Left lobe of liver (tissue), 2 donors: ENCODE results near the gene PTPN13. TPM values are rescaled to one million over a fixed set of nuclear protein-coding genes. Genes with fewer than 3 reads are reported as not detected.
A peak's percentile ranks its signal among the peaks of the same experiment; 100 is the strongest.

ENCODE experiments used
- ATAC-seq: fragments of 200-7000 bp; cut with Tn5 transposase; one replicate; pipeline ENCODE4 v1.9.1; 2020; ENCODE audit warnings: mild to moderate bottlenecking, moderate library complexity
- DNase-seq: peaks from one replicate; pipeline ENCODE4 v3.0.0-alpha.2; 2020; ENCODE audit warnings: low spot score
- total RNA-seq: library from RNA; stranded (reverse); gene quantifications from one replicate; pipeline ENCODE4 v1.2.1, GENCODE V29; 2021
- donor health status: DM: no; HTN: no; CAD: no; lungs with moderate emphysema.
- donor health status: DM: no; HTN: yes; CAD: no.

PTPN13 gene
- total RNA-seq, 1 donor from 2014 or later, result 1.4 TPM

- DNase-seq (no peak), ATAC-seq (no peak)
These were observed 215.7 kb downstream of the PTPN13 start for GRCh38 chr4:86809809-86810208.

DNA sequence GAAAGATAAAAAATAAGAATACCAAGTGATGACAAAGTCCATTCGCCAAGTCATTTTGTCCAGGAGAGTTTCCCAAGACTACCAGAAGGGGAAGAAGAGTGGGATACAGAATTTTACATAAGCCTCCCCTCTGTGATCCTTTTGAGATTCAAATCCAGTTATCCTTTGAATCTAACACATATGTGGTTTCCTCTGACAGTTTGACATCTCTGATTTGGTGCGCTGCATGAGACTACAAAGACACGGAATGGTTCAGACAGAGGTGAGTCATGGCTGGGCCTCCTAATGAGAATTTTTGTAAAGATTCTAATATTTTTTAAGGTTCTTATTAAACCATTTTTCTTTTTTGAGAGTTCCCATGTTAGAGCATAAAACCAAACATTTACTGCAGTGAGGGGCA lies 216.7 kb downstream of the PTPN13 start:
- DNase-seq, result no peak
- no peak for ATAC-seq

- ATAC-seq (no peak), DNase-seq (no peak)
These were observed 221.5 kb downstream of the PTPN13 start for GRCh38 chr4:86815653-86816052.

DNA sequence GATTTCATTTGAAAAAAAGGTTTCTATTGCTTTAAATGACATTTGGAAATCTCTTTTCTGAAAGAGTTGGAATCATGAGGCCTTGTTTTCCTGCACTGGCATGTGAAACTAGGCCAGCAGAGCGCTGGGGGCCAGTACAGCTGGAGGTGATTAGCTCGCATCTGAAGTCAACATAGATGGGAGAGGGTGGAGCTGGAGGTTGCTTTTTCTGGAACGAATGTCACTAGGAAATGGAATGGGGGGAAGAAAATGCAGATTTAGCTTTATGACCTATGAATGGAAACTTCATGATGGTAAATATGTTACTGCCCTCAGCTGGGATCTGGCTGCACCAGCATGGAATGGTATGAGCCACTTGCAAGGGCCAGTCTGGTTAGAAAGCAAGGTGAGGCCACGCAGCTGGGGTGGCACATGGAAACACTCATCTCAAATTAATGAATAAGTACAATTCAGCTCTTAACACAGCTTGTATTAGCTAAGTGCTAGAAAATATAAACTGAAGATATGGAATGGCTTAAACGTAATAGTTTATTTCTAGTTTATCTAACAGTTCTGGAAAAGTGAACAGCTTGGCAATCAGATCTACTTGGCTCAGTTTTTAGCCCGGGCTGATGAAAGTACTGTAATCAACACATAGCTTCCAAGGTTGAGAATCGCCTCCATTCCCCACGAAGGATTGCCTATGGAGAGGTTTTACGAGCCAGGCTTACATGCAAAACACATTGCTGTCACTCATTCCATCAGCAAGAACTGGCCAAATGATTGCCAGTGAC lies 222.6 kb downstream of the PTPN13 start:
- ATAC-seq (no peak), DNase-seq (no peak)

DNA sequence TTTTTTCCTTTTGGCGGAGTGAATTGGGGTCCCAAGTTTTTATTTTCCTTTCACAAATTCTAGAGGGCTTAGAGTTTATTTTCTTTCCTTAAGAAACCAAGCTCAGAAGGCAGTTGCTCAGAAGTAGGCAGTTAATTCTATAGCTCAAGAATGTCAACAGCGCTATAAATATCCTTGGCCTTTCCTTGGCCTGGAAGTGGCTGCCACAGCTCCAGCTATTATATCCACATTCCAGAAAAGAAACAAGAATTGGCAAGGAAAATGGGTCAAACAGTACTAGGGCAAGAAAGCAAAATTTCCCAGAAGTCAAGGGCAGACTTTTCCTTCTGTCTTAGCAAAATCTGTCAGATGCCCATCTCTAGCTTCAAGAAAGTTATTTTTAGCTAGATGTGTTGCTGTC lies 224.1 kb downstream of the PTPN13 start:
- DNase-seq (no peak), ATAC-seq (no peak)

GRCh38 chr4:86818841-86819240 lies 224.7 kb downstream of the PTPN13 start:
- DNase-seq (no peak), ATAC-seq (no peak)

GRCh38 chr4:86819561-86819960 lies 225.4 kb downstream of the PTPN13 start:
- no peak for DNase-seq

DNA sequence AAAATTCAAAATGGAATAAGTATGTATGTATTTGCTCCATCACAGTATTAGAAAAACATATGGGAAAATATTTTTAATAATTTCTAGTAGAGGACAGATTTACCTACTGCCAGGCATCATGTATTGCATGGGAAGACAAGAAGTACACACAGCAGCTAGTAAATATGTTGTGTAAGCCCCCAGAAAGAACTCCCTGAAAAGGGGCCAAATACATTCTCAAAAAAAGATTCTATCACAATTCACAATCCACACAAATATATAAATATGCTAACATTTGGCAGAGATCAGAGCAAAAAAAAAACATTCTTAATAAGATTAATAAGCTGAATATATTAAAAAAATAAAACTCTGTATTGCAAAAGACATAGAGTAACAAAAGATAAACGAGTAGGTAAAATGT lies 227.0 kb downstream of the PTPN13 start:
- DNase-seq, result no peak

More at GRCh38 chr4:86819561-86819960, 225.4 kb downstream of the PTPN13 start:
- ATAC-seq, result no peak

GRCh38 chr4:86822136-86822535 lies 228.0 kb downstream of the PTPN13 start:
- DNase-seq (no peak), ATAC-seq (no peak)

More for the DNA sequence above, 227.0 kb downstream of the PTPN13 start:
- ATAC-seq, result no peak

DNA sequence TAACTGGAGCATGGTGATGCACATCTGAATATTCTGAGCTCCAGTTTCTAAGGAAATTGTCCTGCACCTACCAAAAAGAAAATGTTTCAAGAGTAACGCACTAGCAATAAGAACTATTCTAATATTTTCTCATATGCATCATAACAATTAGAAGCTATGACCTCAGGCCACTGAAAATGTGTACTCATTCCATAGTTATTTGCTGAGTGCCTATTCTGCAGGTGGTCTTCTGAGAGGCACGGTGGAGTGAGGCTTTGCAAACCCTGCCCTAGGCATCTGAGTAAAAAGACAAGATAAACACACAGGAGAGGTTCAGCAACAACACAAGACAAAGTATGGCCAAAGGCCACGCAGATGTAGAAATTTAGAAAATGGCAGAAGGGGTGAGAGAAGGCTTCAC lies 231.4 kb downstream of the PTPN13 start:
- DNase-seq, result no peak

GRCh38 chr4:86831262-86832130 lies 237.4 kb downstream of the PTPN13 start:
- DNase-seq (no peak), ATAC-seq (no peak)

More for the DNA sequence above, 231.4 kb downstream of the PTPN13 start:
- ATAC-seq, result no peak

DNA sequence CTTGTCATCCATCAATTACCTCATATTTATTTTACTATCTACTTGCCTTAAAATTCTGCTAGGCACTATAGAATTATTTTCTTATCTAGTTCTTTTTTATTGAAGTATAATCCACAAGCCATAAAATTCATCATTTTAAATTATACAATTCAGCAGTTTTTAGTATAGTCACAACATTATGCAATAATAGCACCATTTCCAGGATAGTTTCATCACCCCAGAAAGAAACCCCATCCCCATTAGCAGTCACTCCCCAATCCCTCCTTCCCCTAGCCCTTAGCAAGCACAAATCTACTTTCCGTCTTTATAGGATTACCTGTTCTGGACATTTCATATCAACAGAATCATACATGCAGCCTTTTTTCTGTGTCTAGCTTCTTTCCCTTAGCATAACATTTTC lies 239.5 kb downstream of the PTPN13 start:
- no peak for DNase-seq
- ATAC-seq, result no peak

GRCh38 chr4:86834901-86835300 lies 240.8 kb downstream of the PTPN13 start:
- ATAC-seq, result no peak

DNA sequence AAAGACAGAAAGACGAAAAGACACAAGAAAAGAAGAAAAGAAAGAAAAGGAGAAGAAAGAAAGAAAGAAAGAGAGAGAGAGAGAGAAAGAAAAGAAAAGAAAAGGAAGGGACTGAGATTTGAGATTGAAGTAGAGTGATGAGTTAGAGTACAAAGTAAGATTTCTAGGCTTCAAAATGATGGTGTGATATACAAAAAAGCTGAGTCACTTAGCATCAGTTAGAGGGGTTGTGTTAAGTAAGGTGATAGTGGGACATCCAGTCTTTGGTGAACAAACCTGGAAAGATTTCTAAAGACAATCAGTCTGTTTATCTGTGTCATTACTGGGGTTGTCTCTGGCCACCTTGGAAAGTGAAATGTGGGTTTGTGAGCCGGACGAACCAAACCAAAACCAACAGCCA lies 241.6 kb downstream of the PTPN13 start:
- DNase-seq, result no peak
- no peak for ATAC-seq

More at GRCh38 chr4:86834901-86835300, 240.8 kb downstream of the PTPN13 start:
- no peak for DNase-seq

- ATAC-seq, result no peak
- DNase-seq, result no peak
These were observed 243.8 kb downstream of the PTPN13 start for GRCh38 chr4:86837691-86838503.

DNA sequence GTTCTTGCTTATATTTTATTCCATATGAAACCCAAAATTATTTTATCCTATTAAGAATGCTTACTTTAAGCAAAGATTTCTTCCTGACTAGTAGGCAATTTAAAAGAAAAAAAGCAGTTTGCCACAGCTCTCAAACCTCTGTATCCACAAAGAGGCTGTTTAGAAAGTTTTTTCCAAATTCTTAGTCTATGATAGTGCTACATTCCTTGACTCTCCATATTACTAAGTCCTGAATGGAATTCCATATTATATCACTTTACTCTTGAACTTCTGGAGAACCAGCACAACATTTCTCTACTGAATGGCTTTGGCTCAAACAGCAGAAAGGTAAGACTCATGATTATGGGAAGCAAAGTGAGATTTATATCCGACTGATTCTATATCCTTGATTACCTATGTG lies 246.7 kb downstream of the PTPN13 start:
- ATAC-seq (no peak), DNase-seq (no peak)

DNA sequence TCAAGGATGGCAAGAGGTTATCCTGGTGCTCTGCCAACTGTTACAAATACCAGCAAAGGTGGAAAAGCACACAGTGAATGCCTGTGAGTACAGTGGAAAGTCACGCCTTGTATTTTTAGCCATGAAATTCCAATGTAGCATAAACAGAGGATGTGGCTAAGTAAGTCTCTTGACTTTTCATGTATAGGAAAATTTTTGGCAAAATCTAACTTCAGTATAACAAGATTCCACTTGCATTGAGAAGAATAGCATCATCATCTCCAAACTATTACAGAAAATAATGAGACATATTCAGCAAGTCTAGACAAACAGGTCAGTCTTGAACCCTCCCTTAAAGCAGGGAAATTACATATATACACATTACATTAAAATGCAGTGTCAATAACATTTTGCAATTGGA lies 247.2 kb downstream of the PTPN13 start:
- DNase-seq (no peak), ATAC-seq (no peak)

- DNase-seq, result no peak
- peak; percentile 47 for ATAC-seq
These were observed 251.5 kb downstream of the PTPN13 start for GRCh38 chr4:86845593-86845992.

GRCh38 chr4:86846921-86847320 lies 252.8 kb downstream of the PTPN13 start:
- ATAC-seq (no peak), DNase-seq (no peak)

DNA sequence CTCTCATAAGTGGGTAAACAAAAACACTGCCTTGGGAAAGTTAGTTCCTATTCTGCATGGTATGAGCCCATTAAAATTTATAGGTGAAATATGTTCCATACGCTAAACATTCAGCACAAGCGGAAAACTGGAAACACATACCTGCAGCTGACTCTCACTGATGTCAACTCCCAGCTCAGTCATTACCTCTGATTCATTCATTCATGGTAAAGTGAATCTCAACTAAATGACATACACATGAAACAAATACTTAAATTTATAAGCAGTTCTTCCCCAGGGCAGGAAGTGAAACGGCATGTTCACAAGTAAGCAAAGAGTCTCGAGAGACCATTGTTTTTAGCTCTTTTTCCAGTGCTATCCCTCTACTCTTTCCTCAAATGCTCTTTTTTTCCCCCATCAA lies 253.5 kb downstream of the PTPN13 start:
- ATAC-seq (no peak), DNase-seq (no peak)

- ATAC-seq (no peak), DNase-seq (no peak)
These were observed 254.0 kb downstream of the PTPN13 start for GRCh38 chr4:86848136-86848535.
